ENCODE measurements around the gene CDKN1C.
A peak's percentile ranks its signal among the peaks of the same experiment; 100 is the strongest.

CDKN1C gene

DNA sequence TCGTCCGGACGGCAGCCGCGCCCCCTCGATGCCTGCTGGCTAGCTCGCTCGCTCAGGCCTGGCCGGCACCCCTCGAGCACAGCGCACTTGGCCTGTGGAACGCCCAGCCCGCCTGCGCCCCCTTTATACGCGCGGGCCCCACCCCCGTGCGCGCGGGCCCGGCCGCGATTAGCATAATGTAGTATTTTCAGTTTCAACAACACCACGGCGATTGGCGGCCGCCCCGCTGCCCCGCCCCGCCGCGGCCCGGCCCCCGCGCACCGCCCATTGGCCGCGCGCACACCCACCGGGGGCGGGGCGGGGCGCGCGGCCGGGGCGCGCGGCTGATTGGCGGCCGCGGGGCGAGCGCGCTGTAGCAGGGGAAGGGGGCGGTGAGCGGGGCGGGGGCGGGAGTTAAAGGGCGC is at the start of gene CDKN1C:
TSS of gene CDKN1C (minus strand) at position 98 of the 404 bp plus-strand sequence. CDS start 319 bp downstream, outside the sequence.
- DNase-seq (ENCODE audit: low read depth) = peak; percentile 65

DNA sequence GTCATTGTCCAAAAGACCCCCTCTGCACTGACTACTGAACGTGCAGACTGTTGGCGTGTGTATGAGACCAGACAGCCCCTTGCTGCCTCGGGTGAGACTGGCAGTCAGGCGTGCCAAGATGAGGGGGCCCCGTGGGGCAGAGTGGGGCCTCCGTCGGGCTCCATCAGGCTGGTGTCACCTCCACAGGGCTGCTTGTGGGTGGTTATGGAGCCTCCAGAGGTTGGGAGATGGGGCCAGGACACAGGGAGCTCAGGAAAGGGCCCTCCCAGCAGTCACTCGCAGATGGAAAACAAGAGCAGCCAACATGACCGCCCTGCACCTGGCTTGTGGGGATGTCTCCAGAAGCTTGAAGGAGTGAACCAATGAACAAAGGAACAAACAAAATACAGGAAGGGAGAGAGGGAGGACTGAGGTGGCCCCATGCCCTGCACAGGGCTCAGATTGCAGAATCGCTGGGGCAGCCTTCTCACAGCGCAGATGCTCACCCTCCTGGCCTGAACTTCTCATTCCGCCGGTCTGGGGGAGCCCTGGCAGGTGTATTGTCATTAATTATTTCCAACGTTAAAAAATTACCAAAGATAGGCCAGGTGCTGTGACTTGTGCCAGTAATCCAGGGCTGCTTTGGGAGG is 49.1 kb upstream of the CDKN1C start:
- no peak for DNase-seq (ENCODE audit: low read depth)

GRCh38 chr11:2934021-2934550 is 48.5 kb upstream of the CDKN1C start:
- no peak for DNase-seq (ENCODE audit: low read depth)

DNA sequence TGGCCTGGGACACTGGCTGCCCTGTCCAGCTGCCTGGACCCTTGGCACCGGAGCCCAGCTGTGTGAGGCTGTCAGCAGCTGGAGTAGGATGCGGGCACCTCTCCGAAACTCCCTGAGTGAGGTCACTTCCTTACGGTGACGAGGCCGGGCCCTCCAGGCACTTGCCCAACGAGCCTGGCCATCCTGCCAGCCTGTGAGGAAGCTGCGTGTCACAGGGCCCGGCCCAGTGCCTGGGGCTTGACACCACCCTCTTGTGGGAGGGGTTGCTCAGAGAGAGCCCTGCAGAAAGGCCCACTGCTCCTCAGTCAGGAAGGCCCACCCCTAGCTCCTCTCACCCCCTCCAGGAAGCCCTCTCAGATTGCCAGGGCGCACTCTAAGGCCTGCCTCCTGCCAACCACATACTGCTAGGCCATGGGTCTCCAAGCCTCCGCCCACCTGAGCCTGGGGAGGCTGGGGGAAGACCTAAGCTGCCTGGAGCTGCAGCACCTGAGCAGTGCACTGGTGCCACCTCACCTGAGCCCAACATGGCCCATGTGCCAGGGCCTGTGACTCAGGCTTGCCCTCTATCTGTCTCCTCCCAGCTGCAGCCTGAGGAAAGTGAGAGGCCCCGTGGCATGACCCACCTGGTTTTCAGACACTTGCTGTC is 47.9 kb upstream of the CDKN1C start:
- peak; percentile 65 for DNase-seq (ENCODE audit: low read depth)

DNA sequence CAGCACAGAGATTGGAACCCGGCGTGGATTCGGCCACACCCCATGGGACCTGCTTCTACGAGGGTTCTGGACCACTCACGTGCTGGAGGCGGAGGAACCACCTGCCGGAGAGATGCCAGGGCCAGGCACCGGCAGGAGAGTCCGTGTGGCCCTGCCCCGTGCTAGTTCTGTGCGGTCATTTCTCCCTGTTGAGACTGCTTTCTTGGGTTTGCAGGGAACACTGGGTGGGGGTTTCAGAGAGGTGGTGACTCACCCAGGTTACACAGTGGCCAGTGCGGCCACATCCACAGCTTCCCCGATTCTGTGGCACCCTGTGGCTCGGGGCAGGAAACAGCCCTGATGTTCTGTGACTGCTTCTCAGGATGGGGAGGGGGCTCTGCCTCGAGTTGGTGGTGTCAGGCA is 47.3 kb upstream of the CDKN1C start:
- DNase-seq (ENCODE audit: low read depth) = no peak

GRCh38 chr11:2931771-2932738 is 46.5 kb upstream of the CDKN1C start:
- DNase-seq (ENCODE audit: low read depth) = no peak

- no peak for DNase-seq (ENCODE audit: low read depth)
Observed at GRCh38 chr11:2931420-2931746, 45.8 kb upstream of the CDKN1C start.

DNA sequence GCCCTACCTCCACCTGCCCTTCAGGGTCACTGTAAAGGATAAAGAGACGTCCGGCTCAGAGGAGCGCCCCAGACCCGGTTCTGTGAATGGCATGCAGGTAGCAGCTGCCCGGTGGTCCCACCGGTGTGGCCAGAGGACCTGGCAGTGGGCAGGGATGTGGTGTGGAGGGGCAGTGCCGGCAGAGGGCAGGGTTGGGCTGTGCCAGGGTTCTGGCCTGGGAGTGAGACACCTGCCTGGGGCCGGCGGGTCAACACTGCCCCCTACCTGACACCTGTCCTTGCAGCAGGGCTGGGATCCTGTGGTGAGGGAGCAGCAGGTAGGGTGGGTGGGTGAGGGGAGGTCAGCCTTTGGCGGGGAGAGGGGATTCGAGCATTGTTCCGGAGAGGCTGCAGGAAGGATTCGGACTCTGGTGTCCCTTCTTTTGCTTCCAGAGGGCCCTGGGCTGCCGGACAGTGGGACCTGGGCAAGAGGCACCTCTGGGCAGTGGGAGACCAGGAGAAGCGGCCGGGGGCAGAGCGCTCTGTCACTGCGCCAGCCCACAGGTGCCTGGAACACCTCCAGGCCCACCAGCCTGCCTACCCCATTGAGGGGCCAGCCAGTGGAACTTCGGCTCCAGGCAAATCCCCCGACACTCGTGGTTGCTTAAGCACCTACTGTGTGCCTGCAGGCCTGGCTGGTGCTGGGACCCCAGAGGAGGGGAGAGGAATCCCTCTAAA is 45.3 kb upstream of the CDKN1C start:
- DNase-seq (ENCODE audit: low read depth) = no peak

DNA sequence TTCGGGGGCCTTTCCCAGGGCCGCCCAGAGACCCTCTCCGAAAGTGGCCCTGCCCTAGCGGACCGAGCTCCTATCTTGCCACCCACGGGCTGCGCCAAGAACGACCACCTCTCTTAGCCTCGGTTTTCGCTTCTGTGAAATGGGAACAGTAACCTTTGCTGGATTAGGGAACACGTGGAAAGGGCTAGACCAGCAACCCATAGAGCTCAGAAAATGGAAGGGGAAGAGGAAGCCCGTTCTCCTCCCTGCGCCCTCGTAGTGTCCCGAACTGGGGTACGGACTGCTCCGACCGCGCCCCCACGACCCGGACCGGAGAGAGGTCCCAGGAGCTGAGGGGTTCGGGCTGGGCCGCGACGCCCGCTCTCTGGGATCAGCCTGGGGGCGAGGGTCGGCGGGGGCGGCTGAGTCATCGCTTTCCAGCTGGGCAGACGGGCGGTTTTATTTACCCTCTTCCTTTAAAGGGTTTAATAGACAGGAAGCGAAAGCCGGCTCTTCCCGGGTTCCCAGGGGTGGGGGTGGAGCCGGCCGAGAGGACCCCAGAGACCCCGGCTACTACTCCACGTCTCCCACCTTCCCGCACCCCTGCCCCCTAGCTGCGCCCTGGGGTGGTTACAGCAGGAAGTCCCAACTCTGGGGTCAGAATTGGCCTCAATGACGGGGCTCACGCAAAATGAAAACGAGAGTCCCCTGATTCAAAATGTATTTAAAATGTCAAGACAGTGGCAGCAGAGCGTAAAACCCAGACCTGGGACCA is 44.6 kb upstream of the CDKN1C start:
- no peak for DNase-seq (ENCODE audit: low read depth)

DNA sequence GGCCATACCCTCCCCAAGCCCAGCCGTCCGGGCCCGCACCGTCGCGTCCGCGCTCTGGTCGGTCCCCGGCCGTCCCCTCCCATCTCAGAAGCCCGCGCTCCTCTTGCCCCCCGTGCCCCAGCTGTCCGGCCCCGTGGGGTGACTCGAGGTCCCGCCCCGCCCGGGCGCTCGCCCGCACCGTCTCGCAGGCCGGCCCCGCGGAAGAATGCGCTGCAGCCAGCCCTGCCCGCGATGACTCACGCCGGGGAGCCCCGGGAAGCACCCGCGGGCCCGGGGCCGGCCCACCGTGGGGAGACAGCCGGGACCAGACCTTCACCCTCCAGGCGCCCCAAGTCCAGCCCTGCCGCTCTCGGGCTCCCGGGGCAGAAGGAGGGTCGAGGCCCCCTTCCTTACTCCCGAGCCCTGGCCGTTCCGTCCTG is 44.0 kb upstream of the CDKN1C start:
- DNase-seq (ENCODE audit: low read depth) = no peak

DNA sequence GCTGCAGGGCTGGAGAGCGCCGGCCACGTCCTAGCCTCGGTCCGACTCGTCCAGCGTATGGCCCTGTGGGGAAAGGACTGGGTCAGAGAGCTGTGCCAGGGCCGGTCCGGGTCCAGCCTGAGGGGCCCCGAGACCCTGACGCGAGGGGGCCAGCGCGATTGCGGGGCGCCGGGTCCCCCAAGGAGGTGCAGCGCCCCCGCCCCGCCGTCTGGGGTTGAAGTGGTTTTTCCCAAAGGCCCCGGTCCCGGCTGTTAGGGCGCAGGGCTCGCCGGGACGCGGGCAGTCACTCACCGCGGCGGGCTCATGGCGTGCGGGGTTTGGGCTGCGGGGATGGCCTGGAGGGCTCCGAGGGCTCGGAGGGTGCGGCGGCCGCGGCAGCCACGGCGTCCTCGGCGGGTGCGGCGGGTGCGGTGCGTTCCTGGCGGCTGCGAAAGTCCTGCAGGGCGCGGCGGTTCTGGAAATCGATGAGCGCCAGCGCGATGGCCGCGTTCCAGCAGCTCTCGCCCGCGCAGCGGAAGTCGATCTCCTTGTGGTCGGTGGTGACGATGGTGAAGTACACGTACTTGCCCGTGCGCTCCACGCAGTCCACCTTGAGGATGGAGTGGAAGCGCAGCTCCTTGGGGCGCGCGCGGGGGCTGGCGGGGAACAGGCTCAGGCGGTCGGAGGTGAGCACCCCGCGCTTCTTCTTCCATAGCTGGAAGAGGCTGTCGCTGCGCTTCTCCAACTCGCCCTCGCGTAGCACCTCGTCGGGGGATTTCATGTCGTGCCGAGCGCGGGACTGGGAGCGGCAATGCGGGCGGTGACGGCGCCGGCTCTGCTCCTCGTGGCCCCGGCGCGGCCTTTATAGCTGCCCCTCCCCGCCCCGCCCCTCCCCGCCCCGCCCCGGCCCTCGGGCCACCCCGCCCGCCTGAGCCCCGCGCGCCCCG is 43.3 kb upstream of the CDKN1C start, which contains the start of gene PHLDA2:
TSS of gene PHLDA2 (minus strand) at position 816 of the 926 bp plus-strand sequence. CDS start at position 760, 56 bp downstream.
- DNase-seq (ENCODE audit: low read depth) = peak; percentile 30

DNA sequence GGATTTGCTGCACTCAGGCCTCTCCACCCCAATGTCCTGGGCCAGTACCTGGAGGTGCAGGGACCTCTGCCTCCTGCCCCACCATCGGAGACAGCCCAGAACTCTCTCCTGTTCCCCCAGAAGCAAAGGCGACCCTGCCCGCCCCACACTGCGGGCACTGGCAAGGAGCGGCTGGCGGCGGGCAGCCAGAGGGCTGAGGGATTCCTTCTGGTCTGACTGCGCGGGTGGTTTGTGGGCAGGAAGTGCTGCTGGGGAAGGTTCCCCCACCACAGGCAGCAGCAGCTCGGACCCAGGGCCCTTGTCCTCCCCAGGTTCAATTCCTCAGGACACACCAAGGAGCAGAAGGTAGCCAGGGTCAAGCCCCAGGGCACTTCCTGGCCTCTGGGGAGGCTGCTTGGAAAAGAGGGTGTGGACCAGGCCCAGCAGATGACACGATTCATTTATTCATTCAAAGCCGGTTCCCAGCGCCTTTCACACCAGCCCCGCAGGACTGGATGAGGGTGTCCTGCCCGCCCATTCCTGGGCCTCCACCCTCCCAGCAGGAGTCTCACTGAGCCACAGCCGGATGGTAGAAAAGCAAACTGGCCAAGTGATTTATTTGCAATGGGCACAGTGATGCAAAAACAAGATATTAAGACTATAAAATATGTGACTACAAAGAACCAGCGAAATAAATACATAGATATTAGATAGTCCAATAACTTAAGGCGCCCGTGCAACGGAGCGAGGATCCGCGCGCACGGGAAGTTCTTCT is 42.5 kb upstream of the CDKN1C start:
- DNase-seq (ENCODE audit: low read depth) = no peak

GRCh38 chr11:2927121-2927800 is 41.7 kb upstream of the CDKN1C start:
- no peak for DNase-seq (ENCODE audit: low read depth)

GRCh38 chr11:2926611-2927051 is 41.1 kb upstream of the CDKN1C start:
- DNase-seq (ENCODE audit: low read depth) = no peak

GRCh38 chr11:2924821-2925675 is 39.5 kb upstream of the CDKN1C start:
- DNase-seq (ENCODE audit: low read depth) = no peak

- DNase-seq (ENCODE audit: low read depth) = no peak
Observed at GRCh38 chr11:2924381-2924780, 38.8 kb upstream of the CDKN1C start.

All from fibroblast of the conjunctiva (primary cell).